Suprapubic skin (tissue), 4 donors: ENCODE measurements around the gene BANP.

Source experiments
- EP300 ChIP-seq: sonication (generic); formaldehyde crosslinking; IDR thresholded peaks from one replicate; pipeline ENCODE4 v1.6.1; 2017; ENCODE audit warnings: antibody characterized with exemption
- POLR2A ChIP-seq, 2 donors: fragments of 450-650 bp; IDR thresholded peaks; one replicate each; pipeline ENCODE4 v1.6.1; 2017; ENCODE audit warnings: antibody characterized with exemption in 2 of 2, mild to moderate bottlenecking in 2 of 2, moderate library complexity in 2 of 2
- POLR2AphosphoS5 ChIP-seq, 3 donors: sonication (generic); formaldehyde crosslinking; IDR thresholded peaks; one replicate each; pipeline ENCODE4 v1.6.1; 2017; ENCODE audit warnings: antibody characterized with exemption in 3 of 3
- TF ChIP-seq, protein P1 (sequence below), 2 donors: fragments of 200-600 bp in 1 of 2; fragments of 450-650 bp in 1 of 2; sonication (generic) in 1 of 2; IDR thresholded peaks; one replicate each; pipeline ENCODE4 v1.5.1; 2016 to 2019; ENCODE audit warnings: antibody characterized with exemption in 2 of 2, mild to moderate bottlenecking in 1 of 2, moderate library complexity in 1 of 2

DNA sequence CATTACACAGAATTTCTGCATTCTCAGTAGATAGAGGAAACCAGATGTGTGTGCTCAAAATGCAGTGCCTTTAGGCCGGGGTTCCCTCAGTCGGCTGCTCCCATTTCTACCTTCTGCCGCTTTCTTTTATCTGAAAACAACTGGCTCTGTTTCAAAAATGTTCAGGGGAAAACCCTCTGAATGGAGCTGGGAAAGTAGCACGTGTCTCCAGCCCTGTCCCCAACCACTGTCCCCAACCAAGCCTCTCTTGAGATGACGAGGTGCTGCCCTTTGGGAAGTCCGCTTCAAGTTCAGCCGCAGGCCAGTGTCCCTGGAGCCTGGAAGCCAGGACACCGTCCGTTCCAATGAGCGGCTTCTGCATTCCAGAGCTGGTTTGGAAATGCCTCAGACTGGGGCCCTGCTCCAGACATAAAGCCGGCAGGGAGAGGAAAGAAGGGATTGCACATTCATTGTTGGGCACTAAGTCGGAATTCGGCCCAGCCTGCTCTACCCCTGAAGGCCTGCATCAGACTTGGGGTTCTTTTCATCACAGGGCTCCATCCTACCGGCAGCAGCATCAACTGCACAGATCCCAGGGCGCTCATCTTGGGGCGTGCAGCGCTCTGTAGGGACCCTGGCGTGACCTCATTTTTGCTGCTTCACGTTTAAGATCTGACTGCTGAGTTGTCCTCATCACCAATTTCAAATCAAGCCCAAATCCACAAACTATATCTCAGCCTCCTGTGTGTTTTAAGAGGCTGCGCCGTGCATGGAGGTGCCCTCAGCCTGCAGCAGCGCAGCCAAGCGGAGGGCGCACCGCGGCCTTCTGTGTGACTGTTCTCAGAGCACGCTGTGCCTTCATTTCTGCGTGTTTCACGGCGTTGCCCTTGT, 111.3 kb downstream of the BANP start:
- TF ChIP-seq POLR2A (IDR thresholded peaks at IDR 0.05) (no peak), POLR2AphosphoS5 (IDR thresholded peaks at IDR 0.05) (no peak), EP300 (no peak)
- TF ChIP-seq, protein P1, sequence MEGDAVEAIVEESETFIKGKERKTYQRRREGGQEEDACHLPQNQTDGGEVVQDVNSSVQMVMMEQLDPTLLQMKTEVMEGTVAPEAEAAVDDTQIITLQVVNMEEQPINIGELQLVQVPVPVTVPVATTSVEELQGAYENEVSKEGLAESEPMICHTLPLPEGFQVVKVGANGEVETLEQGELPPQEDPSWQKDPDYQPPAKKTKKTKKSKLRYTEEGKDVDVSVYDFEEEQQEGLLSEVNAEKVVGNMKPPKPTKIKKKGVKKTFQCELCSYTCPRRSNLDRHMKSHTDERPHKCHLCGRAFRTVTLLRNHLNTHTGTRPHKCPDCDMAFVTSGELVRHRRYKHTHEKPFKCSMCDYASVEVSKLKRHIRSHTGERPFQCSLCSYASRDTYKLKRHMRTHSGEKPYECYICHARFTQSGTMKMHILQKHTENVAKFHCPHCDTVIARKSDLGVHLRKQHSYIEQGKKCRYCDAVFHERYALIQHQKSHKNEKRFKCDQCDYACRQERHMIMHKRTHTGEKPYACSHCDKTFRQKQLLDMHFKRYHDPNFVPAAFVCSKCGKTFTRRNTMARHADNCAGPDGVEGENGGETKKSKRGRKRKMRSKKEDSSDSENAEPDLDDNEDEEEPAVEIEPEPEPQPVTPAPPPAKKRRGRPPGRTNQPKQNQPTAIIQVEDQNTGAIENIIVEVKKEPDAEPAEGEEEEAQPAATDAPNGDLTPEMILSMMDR (IDR thresholded peaks at IDR 0.05): no peak
